K562 (cell line): Measurements from ENCODE around the gene C16orf96. TPM values are rescaled to one million over a fixed set of nuclear protein-coding genes. Genes with fewer than 3 reads are reported as not detected.

Experiments
- ATAC-seq: fragments of 200-7000 bp; cut with Tn5 transposase; 3 replicates; pipeline ENCODE4 v1.9.1; 2020; ENCODE audit warnings: moderate library complexity
- BruUV-seq: library from RNA; stranded (reverse); fragments of 400-500 nt; replicated peaks from 2 replicates; lab custom pipeline; 2021; lab: Mats Ljungman, UMichigan
- CTCF ChIA-PET: fragments of 300-600 bp; formaldehyde crosslinking; extraction: SDS; loops from one replicate; lab custom pipeline; 2021; ENCODE audit warnings: low intra/inter-chr PET ratio; lab: Yijun Ruan, JAX
- POLR2A ChIA-PET: fragments of 300-600, 350-650 bp; sonication (Branson Sonifier 250); formaldehyde crosslinking; extraction: SDS; loops from one replicate; lab custom pipeline; 2021; ENCODE audit warnings: antibody characterized with exemption, inconsistent platforms; lab: Yijun Ruan, JAX
- DNase-seq, 4 experiments: peaks; one replicate each; pipeline versions ENCODE4 v3.0.0 to v3.0.0-alpha.2; 2011 to 2018; ENCODE audit warnings: low spot score in 3 of 4, mixed read lengths in 3 of 4; ENCODE audit errors: extremely low read depth in 1 of 4
- FAIRE-seq: peaks from 2 replicates; lab custom pipeline; 2011; peaks lifted over from hg19 to GRCh38; lab: Jason Lieb, UNC
- H2AFZ ChIP-seq: 2 replicates; pipeline ENCODE4 v1.6.0; 2011; ENCODE audit warnings: low read depth, low read length, control low read depth, inconsistent platforms
- H3K27ac ChIP-seq: fragments of 200-600 bp; 3 replicates; pipeline ENCODE4 v1.8.0; 2011; ENCODE audit warnings: low read depth, mild to moderate bottlenecking, control low read depth, inconsistent platforms, low read length, moderate library complexity, mixed read lengths; ENCODE audit errors: extremely low read depth
- H3K27me3 ChIP-seq, 2 experiments: fragments of 300-600 bp in 1 of 2; 2 replicates in 1 of 2; 3 replicates in 1 of 2; pipeline versions ENCODE4 v1.6.0 to v1.8.0; 2011; ENCODE audit warnings: inconsistent platforms in 2 of 2, low read length in 2 of 2, mild to moderate bottlenecking in 1 of 2, mixed read lengths in 1 of 2, moderate library complexity in 1 of 2; ENCODE audit not compliant: control insufficient read depth in 2 of 2, insufficient read depth in 2 of 2
- H3K36me3 ChIP-seq: fragments of 300-600 bp; 3 replicates; pipeline ENCODE4 v1.8.0; 2011; ENCODE audit warnings: mild to moderate bottlenecking, low read length, inconsistent platforms; ENCODE audit not compliant: control insufficient read depth, insufficient read depth
- H3K4me1 ChIP-seq, 2 experiments: fragments of 200-600 bp in 1 of 2; replicated peaks in 1 of 2; 2 replicates in 1 of 2; 3 replicates in 1 of 2; pipeline versions ENCODE4 v1.5.1 to v1.8.0; 2011; ENCODE audit warnings: inconsistent platforms in 2 of 2, low read length in 2 of 2, mild to moderate bottlenecking in 1 of 2, mixed read lengths in 1 of 2, moderate library complexity in 1 of 2; ENCODE audit not compliant: control insufficient read depth in 2 of 2, insufficient read depth in 2 of 2
- H3K4me2 ChIP-seq: 2 replicates; pipeline ENCODE4 v1.6.1; 2011; ENCODE audit warnings: low read length, control low read depth, inconsistent platforms, mixed read lengths; ENCODE audit not compliant: insufficient read depth
- H3K4me3 ChIP-seq: fragments of 200-600 bp; sonication (generic), shearing (Covaris generic); 2 replicates; pipeline ENCODE4 v1.5.1; 2016; ENCODE audit warnings: control low read depth, inconsistent platforms
- H3K79me2 ChIP-seq: fragments of 200-600 bp; 3 replicates; pipeline ENCODE4 v1.8.0; 2011; ENCODE audit warnings: low read length, inconsistent platforms; ENCODE audit not compliant: control insufficient read depth, insufficient read depth
- H3K9ac ChIP-seq, 2 experiments: 2 replicates each; pipeline versions ENCODE4 v1.6.0 to v1.6.1; 2011; ENCODE audit warnings: low read depth in 2 of 2, low read length in 2 of 2, control low read depth in 1 of 2, inconsistent platforms in 1 of 2, mild to moderate bottlenecking in 1 of 2, mixed read lengths in 1 of 2; ENCODE audit not compliant: insufficient read depth in 1 of 2
- H3K9me1 ChIP-seq: one replicate; pipeline ENCODE4 v1.6.0; 2011; ENCODE audit warnings: inconsistent platforms, mild to moderate bottlenecking, low read length, moderate library complexity; ENCODE audit not compliant: control insufficient read depth, insufficient read depth
- H3K9me3 ChIP-seq: replicated peaks from 2 replicates; pipeline ENCODE4 v1.5.1; 2011; ENCODE audit warnings: low read depth, low read length, inconsistent platforms; ENCODE audit not compliant: control insufficient read depth, insufficient read depth
- H4K20me1 ChIP-seq: replicated peaks from 2 replicates; pipeline ENCODE4 v1.6.1; 2011; ENCODE audit warnings: low read length, inconsistent platforms, mixed read lengths; ENCODE audit not compliant: control insufficient read depth, insufficient read depth
- CTCF ChIP-seq, 3 experiments: IDR thresholded peaks in 2 of 3; conservative IDR thresholded peaks in 1 of 3; 2 replicates each; pipeline ENCODE4 v1.5.1; 2011 to 2012; ENCODE audit warnings: low read length in 3 of 3, mild to moderate bottlenecking in 3 of 3, control low read depth in 2 of 3, improper control_type of control experiment in 1 of 3, inconsistent platforms in 1 of 3, low read depth in 1 of 3, mixed read lengths in 1 of 3, moderate library complexity in 1 of 3; ENCODE audit not compliant: insufficient read depth in 2 of 3
- RUNX1 ChIP-seq: sonication (generic); IDR thresholded peaks from 2 replicates; pipeline ENCODE4 v1.6.1; 2016; ENCODE audit warnings: antibody characterized with exemption, low read depth
- WGBS: fragments of 100-300 bp; shearing (Covaris generic); methylation state at CpG from one replicate; pipeline ENCODE4 v1.1.6; 2016; ENCODE audit warnings: low coverage, mixed read lengths; ENCODE audit not compliant: insufficient coverage; ENCODE audit errors: missing lambda C conversion rate; 5-methylcytosine and 5-hydroxymethylcytosine counted together
- in situ Hi-C: fragments of 300-500 bp; cut with MboI; formaldehyde crosslinking; loops from 4 replicates; pipeline ENCODE4 v1.15.0; 2018; ENCODE audit warnings: inconsistent platforms, mixed read lengths
- intact Hi-C: fragments of 100-400 bp; cut with micrococcal nuclease; formaldehyde crosslinking; loops from 2 replicates; pipeline ENCODE4 v1.14.2; 2022
- polyA plus RNA-seq, 8 experiments: library from polyadenylated mRNA; depleted of rRNA in 4 of 8; stranded (reverse) in 5 of 8; unstranded in 3 of 8; fragments of >200 nt; fragmentation: Nextera tagmentation in 2 of 8; fragmentation: Illumina TruSeq in 1 of 8; extraction: Ambion mirVana in 2 of 8; extraction: Trizol in 1 of 8; gene quantifications; 2 replicates each; pipeline versions ENCODE4 v1.2.1 to v1.2.3, GENCODE V29; 2011 to 2014; ENCODE audit warnings: inconsistent platforms in 1 of 8, missing spikeins in 1 of 8
- total RNA-seq, 7 experiments: library from RNA; depleted of rRNA in 6 of 7; stranded (reverse); fragments of >200 nt in 6 of 7; fragmentation: Illumina TruSeq in 2 of 7; extraction: Trizol in 2 of 7; gene quantifications; 2 replicates each; pipeline versions ENCODE4 v1.2.1 to v1.2.3, GENCODE V29; 2011 to 2021; ENCODE audit warnings: low replicate concordance in 1 of 7

The C16orf96 gene
- total and polyA plus RNA-seq, 9 of the 15 experiments (the other 6 are each of a cell fraction or from before 2014, with no cell fraction given): not detected

GRCh38 chr16:4574919-4575705, 19.0 kb downstream of the C16orf96 start:
- WGBS: 5% methylated on average over 8 of the region's 11 CpGs
- H3K36me3 ChIP-seq: no peaks in the 10 kb centered on the region
- H3K4me2 ChIP-seq: no peak overlapping the region
- H3K4me1 ChIP-seq: peaks cover 0 to 3% of the 10 kb centered on the region in 2 experiments; a peak in 1 of 5 replicates
- no TSS peak for BruUV-seq
- H3K27ac ChIP-seq: no peak overlapping the region
- ChIA-PET POLR2A (interaction anchor here (0.7 to 0.9 kb wide), 2 partner anchors 10 to 63 kb away, joined by 3 read pairs; no protein-coding TSS in a partner anchor), CTCF (no interaction called here)
- peaks cover 19 to 61% of the 10 kb centered on the region in 2 experiments; a peak in 4 of 5 replicates for H3K27me3 ChIP-seq
- no peaks in the 10 kb centered on the region for H3K9me3 ChIP-seq
- no peak overlapping the region for H3K9ac ChIP-seq
- intact Hi-C loops (no loop called here), in situ Hi-C loops (no loop called here)
- TF ChIP-seq CTCF (IDR thresholded peaks at IDR 0.05 in 2 of 3, conservative IDR thresholded peaks at IDR 0.05 in 1 of 3; ENCODE audit: insufficient read depth in 2 of 3, low read depth in 1 of 3, low read length in 3 of 3) (peak in 2 of 3 experiments; percentile 2 to 23; a peak in 1 of 6 replicates), RUNX1 (no peak)
- FAIRE-seq: no peak
- no peaks in the 10 kb centered on the region for H3K79me2 ChIP-seq
- H3K4me3 ChIP-seq: no peak overlapping the region
- no peak overlapping the region for H2AFZ ChIP-seq
- no peaks in the 10 kb centered on the region for H3K9me1 ChIP-seq
- ATAC-seq: peak; percentile 49
- no peaks in the 10 kb centered on the region for H4K20me1 ChIP-seq
- peak in 2 of 4 experiments; percentile 20 to 31 for DNase-seq
